ENCODE results near the gene EPG5. TPM values are rescaled to one million over a fixed set of nuclear protein-coding genes. Genes with fewer than 3 reads are reported as not detected.
"Not testable (repeated sequence)": the region's sequence is repeated elsewhere in the genome, so short reads cannot be mapped to it uniquely, and the experiment has no call there.

The EPG5 gene
- polyA plus RNA-seq, 2 donors = 5.1 to 8.1 TPM

GRCh38 chr18:46001892-46002291, 34.8 kb upstream of the EPG5 start:
- Histone ChIP-seq H3K36me3 (ENCODE audit: control insufficient read depth in 2 of 2, insufficient read depth in 2 of 2, low read length in 1 of 2) (no peaks in the 10 kb centered on the region), H3K27me3 (ENCODE audit: control insufficient read depth in 1 of 2, insufficient read depth in 2 of 2, low read length in 2 of 2) (no peaks in the 10 kb centered on the region), H3K4me1 (ENCODE audit: control insufficient read depth in 2 of 2, insufficient read depth in 2 of 2, low read length in 1 of 2) (no peaks in the 10 kb centered on the region), H3K9me3 (ENCODE audit: control insufficient read depth in 2 of 2, insufficient read depth in 1 of 2, low read depth in 1 of 2, low read length in 1 of 2) (no peaks in the 10 kb centered on the region), H3K4me3 (ENCODE audit: low read depth in 1 of 2, low read length in 2 of 2) (no peak overlapping the region), H3K27ac (ENCODE audit: low read depth in 2 of 2, low read length in 1 of 2) (no peak overlapping the region)
- 90 to 93% methylated on average over 2 of the region's 2 CpGs for WGBS, 2 donors

- Histone ChIP-seq H3K4me3 (ENCODE audit: low read depth in 1 of 2, low read length in 2 of 2) (no peak overlapping the region), H3K9me3 (ENCODE audit: control insufficient read depth in 2 of 2, insufficient read depth in 1 of 2, low read depth in 1 of 2, low read length in 1 of 2) (no peaks in the 10 kb centered on the region), H3K27me3 (ENCODE audit: control insufficient read depth in 1 of 2, insufficient read depth in 2 of 2, low read length in 2 of 2) (no peaks in the 10 kb centered on the region), H3K4me1 (ENCODE audit: control insufficient read depth in 2 of 2, insufficient read depth in 2 of 2, low read length in 1 of 2) (no peaks in the 10 kb centered on the region), H3K27ac (ENCODE audit: low read depth in 2 of 2, low read length in 1 of 2) (no peak overlapping the region), H3K36me3 (ENCODE audit: control insufficient read depth in 2 of 2, insufficient read depth in 2 of 2, low read length in 1 of 2) (no peaks in the 10 kb centered on the region)
- WGBS, 2 donors = 69 to 76% methylated on average over 1 of the region's 1 CpG
Measured at GRCh38 chr18:46001074-46001473, 33.9 kb upstream of the EPG5 start.

- 82 to 87% methylated on average over 3 of the region's 3 CpGs for WGBS, 2 donors
- no peaks in the 10 kb centered on the region for H3K27me3 ChIP-seq (ENCODE audit: control insufficient read depth in 1 of 2, insufficient read depth in 2 of 2, low read length in 2 of 2)
Measured at GRCh38 chr18:45999536-45999935, 32.4 kb upstream of the EPG5 start.

DNA sequence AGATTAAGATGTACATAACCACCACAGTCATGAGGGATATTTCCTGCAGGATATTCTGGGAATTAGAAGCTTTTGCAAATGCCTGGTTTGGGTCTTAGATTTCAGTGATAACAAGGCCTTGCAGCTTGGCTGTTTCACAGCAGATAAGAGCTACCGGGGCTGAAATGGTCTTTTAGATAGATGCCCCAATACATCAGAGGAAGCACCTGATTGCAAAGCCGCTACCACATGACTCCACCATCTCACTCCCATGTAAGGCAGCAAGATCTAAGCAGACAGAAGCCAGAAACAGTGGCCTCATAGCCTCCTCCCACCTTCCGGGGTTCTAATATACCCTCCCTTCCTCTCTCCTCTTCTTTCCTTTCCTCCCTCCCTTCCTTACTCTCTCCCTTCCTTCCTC, 31.1 kb upstream of the EPG5 start:
- Histone ChIP-seq H3K36me3 (ENCODE audit: control insufficient read depth in 2 of 2, insufficient read depth in 2 of 2, low read length in 1 of 2) (no peaks in the 10 kb centered on the region), H3K4me3 (ENCODE audit: low read depth in 1 of 2, low read length in 2 of 2) (no peak overlapping the region), H3K9me3 (ENCODE audit: control insufficient read depth in 2 of 2, insufficient read depth in 1 of 2, low read depth in 1 of 2, low read length in 1 of 2) (peaks cover 0 to 2% of the 10 kb centered on the region in 2 donors), H3K27me3 (ENCODE audit: control insufficient read depth in 1 of 2, insufficient read depth in 2 of 2, low read length in 2 of 2) (no peaks in the 10 kb centered on the region), H3K4me1 (ENCODE audit: control insufficient read depth in 2 of 2, insufficient read depth in 2 of 2, low read length in 1 of 2) (no peaks in the 10 kb centered on the region), H3K27ac (ENCODE audit: low read depth in 2 of 2, low read length in 1 of 2) (no peak overlapping the region)
- 72 to 78% methylated on average over 3 of the region's 3 CpGs for WGBS, 2 donors

More at GRCh38 chr18:45999536-45999935, 32.4 kb upstream of the EPG5 start:
- H3K4me3 ChIP-seq (ENCODE audit: low read depth in 1 of 2, low read length in 2 of 2) = no peak overlapping the region
- H3K9me3 ChIP-seq (ENCODE audit: control insufficient read depth in 2 of 2, insufficient read depth in 1 of 2, low read depth in 1 of 2, low read length in 1 of 2) = peaks cover 0 to 2% of the 10 kb centered on the region in 2 donors
- no peaks in the 10 kb centered on the region for H3K4me1 ChIP-seq (ENCODE audit: control insufficient read depth in 2 of 2, insufficient read depth in 2 of 2, low read length in 1 of 2)
- H3K27ac ChIP-seq (ENCODE audit: low read depth in 2 of 2, low read length in 1 of 2) = no peak overlapping the region
- H3K36me3 ChIP-seq (ENCODE audit: control insufficient read depth in 2 of 2, insufficient read depth in 2 of 2, low read length in 1 of 2) = no peaks in the 10 kb centered on the region

DNA sequence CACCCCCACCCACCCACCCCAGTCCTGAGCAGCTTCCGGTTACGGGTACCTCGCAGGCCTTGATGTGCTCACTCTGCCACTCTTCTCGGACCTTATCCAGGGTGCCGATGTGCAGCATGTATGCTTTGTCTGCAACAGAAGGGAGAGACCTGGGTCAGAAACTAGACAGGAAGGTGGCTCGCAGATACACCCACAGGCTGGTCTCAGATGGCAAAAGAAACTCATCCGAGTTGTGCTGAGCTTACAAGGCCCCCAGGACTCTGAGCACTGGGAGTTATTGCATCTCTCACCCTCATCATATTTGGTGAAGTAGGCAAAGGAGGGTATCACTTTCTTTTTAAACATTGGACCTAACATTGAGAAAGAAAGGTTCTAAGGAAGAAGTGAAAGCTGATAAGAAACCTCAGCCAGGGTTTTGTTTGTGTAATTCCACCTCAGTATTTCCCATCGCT, 30.6 kb upstream of the EPG5 start:
- Histone ChIP-seq H3K4me1 (ENCODE audit: control insufficient read depth in 2 of 2, insufficient read depth in 2 of 2, low read length in 1 of 2) (no peaks in the 10 kb centered on the region), H3K4me3 (ENCODE audit: low read depth in 1 of 2, low read length in 2 of 2) (no peak overlapping the region), H3K27ac (ENCODE audit: low read depth in 2 of 2, low read length in 1 of 2) (no peak overlapping the region), H3K36me3 (ENCODE audit: control insufficient read depth in 2 of 2, insufficient read depth in 2 of 2, low read length in 1 of 2) (no peaks in the 10 kb centered on the region), H3K27me3 (ENCODE audit: control insufficient read depth in 1 of 2, insufficient read depth in 2 of 2, low read length in 2 of 2) (no peaks in the 10 kb centered on the region), H3K9me3 (ENCODE audit: control insufficient read depth in 2 of 2, insufficient read depth in 1 of 2, low read depth in 1 of 2, low read length in 1 of 2) (peaks cover 0 to 2% of the 10 kb centered on the region in 2 donors)
- WGBS, 2 donors = 71 to 77% methylated on average over 8 of the region's 8 CpGs

DNA sequence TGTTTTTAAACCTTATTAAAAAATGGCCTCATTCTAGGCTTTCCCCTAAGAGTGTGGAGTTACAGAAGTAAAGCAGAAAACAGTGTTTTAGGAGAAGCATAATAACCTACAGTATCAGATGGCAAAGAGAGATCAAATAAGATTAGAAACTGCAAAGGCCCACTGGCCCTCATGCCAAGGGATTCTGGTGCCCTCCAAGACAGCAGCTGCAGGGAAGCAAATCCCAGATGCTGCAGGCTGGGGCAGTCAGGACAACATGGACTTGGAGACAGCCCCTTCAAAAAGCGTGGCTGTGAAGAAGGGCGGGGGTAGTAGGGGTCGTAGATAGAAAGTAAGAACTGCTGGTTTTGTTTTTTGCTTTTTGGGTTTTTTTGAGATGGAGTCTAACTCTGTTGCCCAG, 28.3 kb upstream of the EPG5 start:
- Histone ChIP-seq H3K9me3 (ENCODE audit: control insufficient read depth in 2 of 2, insufficient read depth in 1 of 2, low read depth in 1 of 2, low read length in 1 of 2) (peaks cover 0 to 2% of the 10 kb centered on the region in 2 donors), H3K27me3 (ENCODE audit: control insufficient read depth in 1 of 2, insufficient read depth in 2 of 2, low read length in 2 of 2) (no peaks in the 10 kb centered on the region), H3K36me3 (ENCODE audit: control insufficient read depth in 2 of 2, insufficient read depth in 2 of 2, low read length in 1 of 2) (no peaks in the 10 kb centered on the region), H3K4me1 (ENCODE audit: control insufficient read depth in 2 of 2, insufficient read depth in 2 of 2, low read length in 1 of 2) (no peaks in the 10 kb centered on the region), H3K27ac (ENCODE audit: low read depth in 2 of 2, low read length in 1 of 2) (no peak overlapping the region), H3K4me3 (ENCODE audit: low read depth in 1 of 2, low read length in 2 of 2) (no peak overlapping the region)
- WGBS, 2 donors = 91 to 92% methylated on average over 3 of the region's 3 CpGs

GRCh38 chr18:45993438-45993837, 26.3 kb upstream of the EPG5 start:
- Histone ChIP-seq H3K27ac (ENCODE audit: low read depth in 2 of 2, low read length in 1 of 2) (no peak overlapping the region), H3K4me1 (ENCODE audit: control insufficient read depth in 2 of 2, insufficient read depth in 2 of 2, low read length in 1 of 2) (no peaks in the 10 kb centered on the region), H3K4me3 (ENCODE audit: low read depth in 1 of 2, low read length in 2 of 2) (no peak overlapping the region), H3K27me3 (ENCODE audit: control insufficient read depth in 1 of 2, insufficient read depth in 2 of 2, low read length in 2 of 2) (no peaks in the 10 kb centered on the region), H3K9me3 (ENCODE audit: control insufficient read depth in 2 of 2, insufficient read depth in 1 of 2, low read depth in 1 of 2, low read length in 1 of 2) (peaks cover 0 to 2% of the 10 kb centered on the region in 2 donors), H3K36me3 (ENCODE audit: control insufficient read depth in 2 of 2, insufficient read depth in 2 of 2, low read length in 1 of 2) (peaks cover 0 to 2% of the 10 kb centered on the region in 2 donors)
- WGBS, 2 donors = 81 to 85% methylated on average over 4 of the region's 4 CpGs

- not testable (repeated sequence) for H3K4me3 ChIP-seq (ENCODE audit: low read depth in 1 of 2, low read length in 2 of 2); H3K27ac ChIP-seq (ENCODE audit: low read depth in 2 of 2, low read length in 1 of 2); H3K4me1 ChIP-seq (ENCODE audit: control insufficient read depth in 2 of 2, insufficient read depth in 2 of 2, low read length in 1 of 2); H3K27me3 ChIP-seq (ENCODE audit: control insufficient read depth in 1 of 2, insufficient read depth in 2 of 2, low read length in 2 of 2); H3K9me3 ChIP-seq (ENCODE audit: control insufficient read depth in 2 of 2, insufficient read depth in 1 of 2, low read depth in 1 of 2, low read length in 1 of 2); H3K36me3 ChIP-seq (ENCODE audit: control insufficient read depth in 2 of 2, insufficient read depth in 2 of 2, low read length in 1 of 2)
- WGBS, 2 donors = 87 to 92% methylated on average over 6 of the region's 6 CpGs
Measured at GRCh38 chr18:45992527-45992926, 25.4 kb upstream of the EPG5 start.

- Histone ChIP-seq H3K9me3 (ENCODE audit: control insufficient read depth in 2 of 2, insufficient read depth in 1 of 2, low read depth in 1 of 2, low read length in 1 of 2) (peaks cover 0 to 2% of the 10 kb centered on the region in 2 donors), H3K4me3 (ENCODE audit: low read depth in 1 of 2, low read length in 2 of 2) (no peak overlapping the region), H3K27me3 (ENCODE audit: control insufficient read depth in 1 of 2, insufficient read depth in 2 of 2, low read length in 2 of 2) (no peaks in the 10 kb centered on the region), H3K27ac (ENCODE audit: low read depth in 2 of 2, low read length in 1 of 2) (no peak overlapping the region), H3K4me1 (ENCODE audit: control insufficient read depth in 2 of 2, insufficient read depth in 2 of 2, low read length in 1 of 2) (no peaks in the 10 kb centered on the region), H3K36me3 (ENCODE audit: control insufficient read depth in 2 of 2, insufficient read depth in 2 of 2, low read length in 1 of 2) (peaks cover 0 to 2% of the 10 kb centered on the region in 2 donors)
- WGBS, 2 donors = 84 to 93% methylated on average over 3 of the region's 3 CpGs
Measured at GRCh38 chr18:45991788-45992187, 24.7 kb upstream of the EPG5 start.

GRCh38 chr18:45984546-45985235, 17.6 kb upstream of the EPG5 start:
- Histone ChIP-seq H3K9me3 (ENCODE audit: control insufficient read depth in 2 of 2, insufficient read depth in 1 of 2, low read depth in 1 of 2, low read length in 1 of 2) (no peaks in the 10 kb centered on the region), H3K4me3 (ENCODE audit: low read depth in 1 of 2, low read length in 2 of 2) (no peak overlapping the region), H3K27ac (ENCODE audit: low read depth in 2 of 2, low read length in 1 of 2) (no peak overlapping the region), H3K36me3 (ENCODE audit: control insufficient read depth in 2 of 2, insufficient read depth in 2 of 2, low read length in 1 of 2) (peaks cover 0 to 2% of the 10 kb centered on the region in 2 donors), H3K4me1 (ENCODE audit: control insufficient read depth in 2 of 2, insufficient read depth in 2 of 2, low read length in 1 of 2) (no peaks in the 10 kb centered on the region), H3K27me3 (ENCODE audit: control insufficient read depth in 1 of 2, insufficient read depth in 2 of 2, low read length in 2 of 2) (no peaks in the 10 kb centered on the region)
- 83 to 88% methylated on average over 4 of the region's 4 CpGs for WGBS, 2 donors

Data from esophagus (tissue), 2 donors.